ENCODE measurements around the gene FFAR3. TPM values are rescaled to one million over a fixed set of nuclear protein-coding genes. Genes with fewer than 3 reads are reported as not detected.
A peak's percentile ranks its signal among the peaks of the same experiment; 100 is the strongest.

FFAR3 gene
- total and polyA plus RNA-seq, 9 of the 15 experiments (the other 6 are each of a cell fraction or from before 2014, with no cell fraction given): not detected

GRCh38 chr19:35375505-35376307, 17.4 kb downstream of the FFAR3 start (continued):
- TF ChIP-seq THRB (CRISPR knock-in tag; conservative IDR thresholded peaks at IDR 0.05): 0 out of 2 replicates have a peak, but pooled peaks have one; percentile 22
- TF ChIP-seq ZNF197 (CRISPR knock-in tag; IDR thresholded peaks at IDR 0.05; ENCODE audit: low read depth): no peak

GRCh38 chr19:35377656-35378055, 19.4 kb downstream of the FFAR3 start:
- ChIA-PET POLR2A (interaction anchor here (0.6 to 1.4 kb wide), 4 partner anchors 12 to 16 kb away, joined by 3 to 4 read pairs (median 3); no protein-coding TSS in a partner anchor), CTCF (ENCODE audit: low intra/inter-chr PET ratio) (no interaction called here)
- intact Hi-C loops (cut with micrococcal nuclease): no loop called here
- H2AFZ ChIP-seq (ENCODE audit: low read depth, low read length): no peak overlapping the region
- H3K36me3 ChIP-seq (ENCODE audit: control insufficient read depth, insufficient read depth, low read length): no peaks in the 10 kb centered on the region
- FAIRE-seq (no peak), DNase-seq (ENCODE audit: extremely low read depth in 1 of 4, low spot score in 3 of 4) (no peak), ATAC-seq (no peak)
- H3K9me3 ChIP-seq (replicated peaks; ENCODE audit: control insufficient read depth, insufficient read depth, low read depth, low read length): no peaks in the 10 kb centered on the region
- H3K4me3 ChIP-seq: no peak overlapping the region
- in situ Hi-C loops (cut with MboI): no loop called here
- no peak overlapping the region for H3K9ac ChIP-seq (ENCODE audit: insufficient read depth in 1 of 2, low read depth in 2 of 2, low read length in 2 of 2)
- peaks cover 23 to 34% of the 10 kb centered on the region in 2 experiments; a peak in 4 of 5 replicates for H3K4me1 ChIP-seq (replicated peaks in 1 of 2; ENCODE audit: control insufficient read depth in 2 of 2, insufficient read depth in 2 of 2, low read length in 2 of 2)
- BruUV-seq (replicated peaks): no TSS peak
- peaks cover 0 to 2% of the 10 kb centered on the region in 2 experiments; a peak in 1 of 5 replicates for H3K27me3 ChIP-seq (ENCODE audit: control insufficient read depth in 2 of 2, insufficient read depth in 2 of 2, low read length in 2 of 2)
- 50% methylated on average over 1 of the region's 1 CpG for WGBS (ENCODE audit: insufficient coverage, low coverage, missing lambda C conversion rate)
- no peaks in the 10 kb centered on the region for H4K20me1 ChIP-seq (replicated peaks; ENCODE audit: control insufficient read depth, insufficient read depth, low read length)
- H3K79me2 ChIP-seq (ENCODE audit: control insufficient read depth, insufficient read depth, low read length): no peaks in the 10 kb centered on the region
- no peaks in the 10 kb centered on the region for H3K9me1 ChIP-seq (ENCODE audit: control insufficient read depth, insufficient read depth, low read length)
- H3K27ac ChIP-seq (ENCODE audit: extremely low read depth, low read depth, low read length): no peak overlapping the region
- H3K4me2 ChIP-seq (ENCODE audit: insufficient read depth, low read length): no peak overlapping the region
- TF ChIP-seq ZNF280B (CRISPR knock-in tag; IDR thresholded peaks at IDR 0.05) (no peak), ILK (tag; IDR thresholded peaks at IDR 0.05; ENCODE audit: borderline replicate concordance, low read depth) (no peak), SMAD2 (IDR thresholded peaks at IDR 0.05; ENCODE audit: low read depth, low read length) (no peak), ZNF512 (tag; IDR thresholded peaks at IDR 0.05) (no peak), AFF4 (CRISPR knock-in tag; IDR thresholded peaks at IDR 0.05) (no peak), ELK3 (CRISPR knock-in tag; IDR thresholded peaks at IDR 0.05) (no peak), ZNF668 (CRISPR knock-in tag; IDR thresholded peaks at IDR 0.05) (no peak)
